GM18520 (cell line): Measurements from ENCODE around the gene CELSR2.
"Not testable (repeated sequence)": the region's sequence is repeated elsewhere in the genome, so short reads cannot be mapped to it uniquely, and the experiment has no call there.

Source experiments
- ATAC-seq: cut with Tn5 transposase; IDR thresholded peaks from one replicate; pipeline ENCODE4 v1.9.1; 2021; ENCODE audit not compliant: unreplicated experiment

Gene CELSR2, protein sequence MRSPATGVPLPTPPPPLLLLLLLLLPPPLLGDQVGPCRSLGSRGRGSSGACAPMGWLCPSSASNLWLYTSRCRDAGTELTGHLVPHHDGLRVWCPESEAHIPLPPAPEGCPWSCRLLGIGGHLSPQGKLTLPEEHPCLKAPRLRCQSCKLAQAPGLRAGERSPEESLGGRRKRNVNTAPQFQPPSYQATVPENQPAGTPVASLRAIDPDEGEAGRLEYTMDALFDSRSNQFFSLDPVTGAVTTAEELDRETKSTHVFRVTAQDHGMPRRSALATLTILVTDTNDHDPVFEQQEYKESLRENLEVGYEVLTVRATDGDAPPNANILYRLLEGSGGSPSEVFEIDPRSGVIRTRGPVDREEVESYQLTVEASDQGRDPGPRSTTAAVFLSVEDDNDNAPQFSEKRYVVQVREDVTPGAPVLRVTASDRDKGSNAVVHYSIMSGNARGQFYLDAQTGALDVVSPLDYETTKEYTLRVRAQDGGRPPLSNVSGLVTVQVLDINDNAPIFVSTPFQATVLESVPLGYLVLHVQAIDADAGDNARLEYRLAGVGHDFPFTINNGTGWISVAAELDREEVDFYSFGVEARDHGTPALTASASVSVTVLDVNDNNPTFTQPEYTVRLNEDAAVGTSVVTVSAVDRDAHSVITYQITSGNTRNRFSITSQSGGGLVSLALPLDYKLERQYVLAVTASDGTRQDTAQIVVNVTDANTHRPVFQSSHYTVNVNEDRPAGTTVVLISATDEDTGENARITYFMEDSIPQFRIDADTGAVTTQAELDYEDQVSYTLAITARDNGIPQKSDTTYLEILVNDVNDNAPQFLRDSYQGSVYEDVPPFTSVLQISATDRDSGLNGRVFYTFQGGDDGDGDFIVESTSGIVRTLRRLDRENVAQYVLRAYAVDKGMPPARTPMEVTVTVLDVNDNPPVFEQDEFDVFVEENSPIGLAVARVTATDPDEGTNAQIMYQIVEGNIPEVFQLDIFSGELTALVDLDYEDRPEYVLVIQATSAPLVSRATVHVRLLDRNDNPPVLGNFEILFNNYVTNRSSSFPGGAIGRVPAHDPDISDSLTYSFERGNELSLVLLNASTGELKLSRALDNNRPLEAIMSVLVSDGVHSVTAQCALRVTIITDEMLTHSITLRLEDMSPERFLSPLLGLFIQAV (N-terminal part only)

DNA sequence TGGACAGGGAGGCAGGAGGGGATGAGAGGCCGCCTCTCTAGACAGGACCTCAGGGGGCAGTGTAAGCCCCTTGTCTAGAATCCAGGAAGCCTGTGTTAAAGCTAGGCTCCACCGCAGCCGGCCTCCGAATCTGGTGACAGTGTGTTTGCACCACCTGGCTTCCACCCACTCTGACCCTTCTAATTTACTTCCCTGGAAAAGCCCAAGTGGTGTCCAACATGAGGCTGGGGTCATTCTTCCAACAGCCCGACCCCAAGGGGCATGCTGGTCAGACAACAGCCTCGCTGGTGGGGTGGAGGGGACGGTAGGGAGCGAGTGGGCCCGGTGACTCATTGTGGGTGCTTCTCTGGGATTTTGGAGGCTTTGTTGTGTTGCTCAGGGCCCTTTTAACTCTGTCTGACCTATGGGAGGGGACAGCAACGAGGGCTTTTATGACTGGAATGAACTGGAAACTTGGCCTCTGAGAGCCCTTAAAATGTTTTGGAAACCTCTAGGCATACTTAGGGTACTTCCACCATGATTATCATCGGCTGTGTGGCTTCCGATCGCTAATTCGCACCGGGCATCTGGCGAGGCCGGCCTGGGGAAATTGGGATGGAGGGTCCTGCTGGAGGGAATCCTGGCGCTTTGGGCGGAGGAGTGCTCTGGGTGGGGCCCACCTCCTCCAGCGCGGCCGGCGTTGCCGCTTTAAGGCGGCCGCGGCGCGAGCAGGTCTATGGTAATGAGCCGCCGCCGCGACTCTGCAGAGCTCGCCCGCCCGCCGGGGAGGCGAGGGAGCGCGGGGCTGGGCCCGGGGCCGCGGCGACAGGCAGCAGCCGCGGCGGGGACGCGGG lies at the start of gene CELSR2:
Gene CELSR2, plus strand, starts transcription at position 743 of the 833 bp plus-strand sequence. CDS start 541 bp downstream, outside the sequence.
- peak; percentile 58 for ATAC-seq

DNA sequence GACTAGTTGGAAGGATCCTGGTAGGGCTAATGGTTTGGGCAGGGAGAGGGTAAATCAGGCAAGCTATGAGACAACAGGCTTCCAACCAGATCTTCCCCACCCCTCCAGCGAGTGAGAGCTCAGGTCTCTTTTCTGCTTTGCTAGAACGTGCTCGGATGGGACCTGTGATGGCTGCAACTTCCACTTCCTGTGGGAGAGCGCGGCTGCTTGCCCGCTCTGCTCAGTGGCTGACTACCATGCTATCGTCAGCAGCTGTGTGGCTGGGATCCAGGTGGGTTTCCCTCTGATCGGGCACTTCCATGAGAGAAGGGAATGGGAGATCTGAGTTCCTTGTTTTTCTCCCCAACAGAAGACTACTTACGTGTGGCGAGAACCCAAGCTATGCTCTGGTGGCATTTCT lies 49.6 kb upstream of the CELSR2 start:
- no peak for ATAC-seq

DNA sequence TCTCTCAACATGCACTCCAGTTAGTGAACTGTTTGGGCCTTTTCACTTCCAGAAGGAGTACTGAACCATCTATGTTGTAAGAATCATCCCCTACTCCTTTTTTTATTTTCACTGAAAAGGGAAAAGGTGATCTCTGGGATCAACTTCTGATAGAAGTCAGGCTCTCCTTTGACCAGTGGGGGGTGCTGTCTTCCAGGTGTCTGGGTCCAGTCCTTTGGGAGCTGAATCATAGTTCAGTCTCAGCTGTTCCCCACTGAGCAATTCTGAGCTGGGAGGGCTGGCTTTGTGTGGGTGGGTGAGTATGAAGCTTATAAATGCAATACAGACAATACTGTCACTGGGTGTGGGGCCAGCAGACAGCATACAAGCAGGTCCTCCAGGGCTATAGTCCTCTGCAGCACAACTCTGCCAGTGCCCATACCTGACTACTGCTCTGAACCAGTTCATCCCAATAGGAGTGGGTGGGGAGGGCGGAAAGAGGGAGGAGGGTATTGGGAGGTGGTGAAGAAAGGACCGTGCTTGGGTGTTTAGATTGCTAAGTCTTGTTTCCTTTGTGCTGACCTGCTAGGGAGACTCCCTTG lies 48.1 kb upstream of the CELSR2 start:
- no peak for ATAC-seq

DNA sequence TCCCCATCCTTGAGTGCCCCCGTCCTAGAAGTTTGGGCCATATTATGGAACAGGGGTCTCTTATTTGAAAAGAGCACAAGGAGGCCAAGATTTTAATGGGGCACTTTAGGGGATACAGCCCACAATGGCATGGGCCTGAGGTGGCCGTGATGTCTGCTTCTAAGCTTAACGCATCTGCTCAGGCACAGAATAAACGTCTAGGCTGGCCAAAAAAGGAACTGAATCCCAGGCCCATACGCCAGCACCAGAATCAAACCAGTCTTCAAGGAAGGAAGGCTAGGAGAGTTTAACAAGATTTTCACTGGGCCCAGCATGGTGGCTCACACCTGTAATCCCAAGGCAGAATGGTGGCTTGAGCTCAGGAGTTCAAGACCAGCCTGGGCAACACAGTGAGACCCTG lies 44.9 kb upstream of the CELSR2 start:
- no peak for ATAC-seq

DNA sequence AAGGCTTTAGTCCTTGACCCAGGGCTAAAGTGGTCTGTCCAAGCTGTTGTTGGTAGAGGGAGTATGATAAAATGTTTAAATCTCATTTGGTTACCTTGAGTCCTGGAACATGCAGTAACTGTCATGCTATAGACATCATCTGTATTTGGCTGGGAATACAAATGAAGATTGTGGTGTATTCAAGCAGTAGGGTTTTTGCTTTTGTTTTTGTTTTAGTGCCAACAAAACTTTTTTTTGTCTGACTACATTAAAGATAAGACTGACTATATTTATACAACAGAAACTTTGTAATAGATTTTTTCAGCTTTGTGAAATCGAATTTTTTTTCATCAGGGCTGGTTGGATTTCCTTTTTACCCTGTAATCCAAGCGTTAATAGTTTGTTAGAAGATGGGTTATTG lies 43.0 kb upstream of the CELSR2 start:
- no peak for ATAC-seq

DNA sequence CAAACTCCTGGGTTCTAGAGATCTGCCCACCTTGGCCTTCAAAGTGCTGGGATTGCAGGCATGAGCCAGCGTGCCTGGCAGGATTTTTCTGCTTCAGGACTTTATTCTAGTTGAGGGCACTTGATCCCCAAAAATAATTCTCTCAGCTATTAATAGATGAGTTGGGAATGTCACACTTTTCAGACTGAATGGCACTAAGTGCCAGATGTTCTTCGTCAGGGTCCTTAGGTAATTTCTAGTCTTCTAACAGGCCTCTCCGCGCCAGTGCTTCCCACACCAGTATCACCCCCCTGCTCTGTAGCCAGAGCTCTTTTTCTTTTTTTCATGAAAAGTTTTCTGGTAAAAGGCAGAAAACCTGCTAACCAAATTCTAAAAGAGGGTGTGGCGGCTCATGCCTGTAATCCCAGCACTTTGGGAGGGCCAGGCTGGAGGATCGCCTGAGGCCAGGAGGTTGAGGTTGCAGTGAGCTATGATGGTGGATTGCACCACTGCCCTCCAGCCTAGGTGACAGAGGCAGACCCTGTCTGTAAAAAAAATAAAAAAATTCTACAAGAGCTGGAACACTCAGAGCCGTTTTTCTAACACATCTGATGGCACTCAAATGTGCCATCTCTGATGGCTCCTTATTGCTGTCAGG lies 41.8 kb upstream of the CELSR2 start:
- no peak for ATAC-seq

DNA sequence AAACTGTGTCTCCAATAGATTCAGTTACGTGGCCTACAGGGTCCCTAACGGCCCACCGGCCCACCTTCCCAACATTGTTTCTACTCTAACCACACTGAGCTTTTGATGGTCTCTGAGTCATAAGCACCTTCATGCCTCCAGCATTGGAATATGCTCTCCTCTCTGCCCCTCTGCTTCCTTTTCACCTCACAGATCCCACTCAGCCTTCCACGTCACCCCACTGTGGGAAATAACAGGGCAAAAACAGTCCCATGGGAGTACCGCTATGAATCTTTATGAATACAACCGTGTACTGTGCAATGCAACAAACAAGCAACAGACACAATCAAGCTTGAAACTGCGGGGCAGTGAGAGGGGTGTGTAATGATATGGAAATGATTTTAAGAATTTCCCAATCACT lies 40.9 kb upstream of the CELSR2 start:
- ATAC-seq = no peak

DNA sequence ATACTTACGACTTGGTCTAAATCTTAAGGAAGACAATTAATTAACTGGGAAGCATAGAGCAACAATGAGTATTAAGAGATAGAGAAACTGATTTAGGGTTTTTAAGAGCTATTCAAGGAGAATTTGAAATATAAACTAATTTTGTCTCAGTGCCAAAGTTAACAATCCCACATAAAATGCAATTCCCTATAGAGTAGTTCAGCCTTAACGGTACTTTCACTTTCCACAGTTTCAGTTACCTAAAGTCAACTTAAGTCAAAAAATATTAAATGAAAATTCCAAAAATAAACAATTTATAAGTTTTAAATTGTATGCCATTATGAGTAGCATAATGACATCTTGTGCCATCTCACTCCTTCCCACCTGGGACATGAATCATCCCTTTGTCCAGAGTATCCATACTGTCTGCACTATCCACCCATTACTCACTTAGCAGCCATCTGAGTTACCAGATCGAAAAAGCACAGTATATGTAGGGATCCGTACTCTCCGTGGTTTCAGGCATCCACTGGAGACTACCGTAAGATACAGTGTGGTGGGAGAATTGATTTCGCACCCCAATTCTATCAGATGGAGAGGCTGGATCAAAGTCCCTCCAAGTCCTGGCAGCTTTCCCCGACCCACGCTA lies 40.4 kb upstream of the CELSR2 start:
- ATAC-seq = no peak

DNA sequence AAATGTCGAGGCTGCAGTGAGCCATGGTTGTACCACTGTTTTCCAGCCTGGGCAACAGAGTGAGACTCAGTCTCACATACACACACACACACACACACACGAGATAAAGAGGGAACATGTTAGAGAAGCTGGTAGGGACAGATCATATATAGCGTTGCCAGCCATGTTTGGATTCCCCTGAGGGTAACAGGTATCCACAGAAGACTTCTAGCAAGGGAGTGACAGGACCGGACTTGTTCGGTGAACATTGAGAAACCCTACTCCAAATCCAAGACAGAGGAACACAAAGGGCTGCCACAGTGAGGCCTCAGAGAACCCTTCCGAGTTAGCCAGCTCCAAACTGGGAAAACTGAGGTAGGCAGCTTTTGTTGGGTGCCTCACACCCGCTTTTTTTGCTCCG lies 39.3 kb upstream of the CELSR2 start:
- ATAC-seq = no peak

DNA sequence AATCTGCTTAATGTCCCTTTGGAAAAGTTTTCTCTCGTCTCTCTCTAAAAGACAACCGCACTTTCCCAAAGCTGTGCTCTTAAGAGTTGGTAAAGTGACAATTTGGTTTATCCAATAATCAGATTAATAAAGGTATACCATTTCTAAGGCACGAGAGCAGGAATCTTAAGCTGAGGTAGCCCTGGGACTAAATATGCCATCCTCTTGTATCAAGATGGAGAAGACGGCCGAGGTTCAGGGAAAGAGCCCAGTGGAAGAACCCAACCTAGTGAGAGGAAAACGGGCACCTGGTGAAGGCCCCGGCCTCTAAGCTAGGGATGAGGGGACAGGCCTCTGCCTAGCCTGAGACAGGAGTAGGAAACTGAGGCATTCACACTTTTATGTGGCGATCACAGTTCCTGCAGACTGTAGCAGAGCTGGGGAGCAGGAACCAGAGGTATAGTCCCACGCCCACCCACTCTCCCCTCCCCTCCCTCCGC lies 36.0 kb upstream of the CELSR2 start:
- no peak for ATAC-seq

DNA sequence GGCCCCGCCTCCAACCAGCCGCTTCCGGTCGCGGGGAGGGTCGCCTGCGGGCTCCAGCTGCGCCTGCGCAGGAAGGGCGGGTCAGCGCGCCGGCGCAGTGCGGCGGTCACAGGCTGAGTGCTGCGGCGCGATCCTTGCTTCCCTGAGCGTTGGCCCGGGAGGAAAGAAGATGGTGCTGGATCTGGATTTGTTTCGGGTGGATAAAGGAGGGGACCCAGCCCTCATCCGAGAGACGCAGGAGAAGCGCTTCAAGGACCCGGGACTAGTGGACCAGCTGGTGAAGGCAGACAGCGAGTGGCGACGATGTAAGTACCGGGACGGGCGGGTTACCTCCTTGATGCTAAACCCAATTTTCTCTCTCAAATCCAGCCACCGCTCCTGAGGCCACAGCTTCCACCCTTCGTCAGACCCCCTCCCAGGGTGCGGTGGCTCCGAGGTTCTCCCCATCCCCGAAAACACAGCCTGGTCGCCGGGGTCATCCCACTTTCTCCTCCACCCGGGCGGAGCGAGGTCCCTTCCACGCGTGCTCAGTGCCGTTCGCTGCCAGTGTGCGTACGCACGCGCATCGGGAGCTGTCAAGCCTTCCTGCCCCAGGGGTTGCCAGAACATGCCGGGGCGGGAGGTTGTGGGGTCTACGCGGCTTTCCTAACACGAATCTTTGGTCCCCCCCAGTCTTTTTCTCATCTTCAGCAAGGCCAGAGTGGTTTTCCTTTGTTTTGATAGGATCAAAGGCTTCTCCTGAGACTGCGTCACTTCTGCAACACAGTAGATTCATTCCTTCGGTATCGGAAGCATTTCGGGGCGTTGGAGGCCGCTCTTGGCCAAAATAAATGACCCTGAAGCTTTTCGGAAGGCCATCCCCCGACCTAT lies 35.3 kb upstream of the CELSR2 start, which contains the start of gene SARS1:
Gene SARS1, plus strand, starts transcription at position 95 of the 870 bp plus-strand sequence. Its CDS starts 75 bp downstream, at position 170.
- peak; percentile 74 for ATAC-seq

DNA sequence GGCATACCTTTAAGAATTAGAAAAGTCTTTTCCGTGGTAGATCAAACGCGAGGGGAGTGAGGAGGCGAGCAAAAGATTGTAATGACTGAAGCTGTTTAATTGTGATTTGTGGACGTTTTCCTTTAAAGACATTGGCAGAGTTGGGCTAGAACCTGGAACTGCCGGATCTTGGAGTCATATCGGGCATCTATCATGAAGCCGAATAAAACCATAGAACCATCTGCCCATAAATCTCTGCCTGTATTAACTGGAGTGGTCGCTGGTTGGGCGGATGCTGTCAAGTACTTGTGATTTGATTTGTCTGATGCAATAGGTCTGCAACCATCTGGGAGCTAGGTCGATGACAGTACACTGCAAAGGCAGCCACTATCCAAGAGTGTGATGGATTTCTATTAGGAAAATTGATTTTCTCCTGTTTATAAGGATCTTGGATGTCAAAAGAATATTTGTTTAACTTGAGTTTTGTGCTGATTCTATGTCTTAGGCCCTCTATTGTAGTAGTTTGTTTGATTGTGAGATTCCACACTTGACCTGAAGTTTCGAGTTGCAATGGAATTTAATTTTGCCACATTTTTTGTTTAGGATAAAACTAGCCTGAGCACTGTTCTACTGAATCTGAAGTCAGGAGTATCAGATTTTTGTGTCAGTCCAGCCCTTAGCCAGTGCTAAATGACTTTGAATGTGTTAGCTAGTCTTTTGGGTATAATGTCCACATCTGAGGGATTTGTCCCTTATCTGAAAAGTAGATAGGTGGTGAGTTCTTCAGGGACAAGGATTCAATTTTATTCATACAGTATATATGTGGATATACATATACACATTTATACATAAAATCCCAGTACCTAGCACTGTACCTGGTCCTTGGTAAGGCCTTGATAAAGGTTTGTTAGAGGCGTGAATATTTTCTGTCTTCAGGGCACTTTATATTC lies 34.4 kb upstream of the CELSR2 start:
- no peak for ATAC-seq

DNA sequence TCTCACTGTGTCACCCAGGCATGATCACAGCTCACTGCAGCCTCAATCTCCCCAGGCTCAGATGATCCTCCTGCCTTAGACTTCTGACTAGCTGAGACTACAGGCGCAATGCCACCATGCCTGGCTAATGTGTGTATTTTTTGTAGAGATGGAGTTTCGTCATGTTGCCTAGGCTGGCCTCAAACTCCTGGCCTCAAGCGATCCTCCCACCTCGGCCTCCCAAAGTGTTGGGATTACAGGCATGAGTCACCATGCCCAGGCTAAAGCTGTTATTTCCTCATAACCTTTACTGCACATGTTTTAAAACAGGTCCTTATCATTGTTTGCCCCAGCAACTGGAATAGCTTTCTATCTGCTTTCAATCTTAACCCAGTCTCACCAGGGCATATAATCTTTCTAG lies 32.7 kb upstream of the CELSR2 start:
- ATAC-seq = no peak

DNA sequence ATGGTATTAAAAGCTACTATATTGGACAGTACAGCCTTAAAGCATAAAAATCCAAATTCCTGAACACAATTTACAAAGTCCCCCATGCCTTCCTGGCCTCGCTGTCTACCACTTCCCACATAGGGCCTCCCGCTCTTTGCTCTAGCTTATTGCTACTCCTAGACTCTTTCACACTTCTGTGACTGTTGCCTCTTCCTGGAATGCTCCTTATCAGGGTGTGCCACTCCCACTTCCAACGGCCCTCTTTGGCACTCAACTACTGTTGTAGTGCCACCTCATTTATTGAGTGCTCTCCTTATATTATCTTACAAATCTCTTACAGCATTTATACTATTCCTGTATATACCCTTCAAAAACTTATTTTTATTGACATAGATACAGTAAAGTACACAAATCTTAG lies 30.8 kb upstream of the CELSR2 start:
- no peak for ATAC-seq

DNA sequence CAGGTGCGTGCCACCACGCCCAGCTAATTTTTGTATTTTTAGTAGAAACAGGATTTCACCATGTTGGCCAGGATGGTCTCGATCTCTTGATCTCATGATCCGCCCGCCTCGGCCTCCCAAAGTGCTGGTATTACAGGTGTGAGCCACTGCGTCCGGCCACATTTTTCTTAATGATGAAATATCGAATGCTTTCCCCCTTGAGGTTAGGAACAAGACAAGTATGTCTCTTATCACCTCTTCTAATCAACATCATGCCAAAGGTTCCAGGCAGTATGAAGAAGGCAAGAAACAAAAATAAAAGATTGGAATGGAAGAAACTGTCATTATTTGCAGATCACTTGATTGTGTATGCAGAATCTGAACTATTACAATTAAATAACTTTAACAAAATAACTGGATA lies 28.1 kb upstream of the CELSR2 start:
- ATAC-seq = not testable (repeated sequence)

DNA sequence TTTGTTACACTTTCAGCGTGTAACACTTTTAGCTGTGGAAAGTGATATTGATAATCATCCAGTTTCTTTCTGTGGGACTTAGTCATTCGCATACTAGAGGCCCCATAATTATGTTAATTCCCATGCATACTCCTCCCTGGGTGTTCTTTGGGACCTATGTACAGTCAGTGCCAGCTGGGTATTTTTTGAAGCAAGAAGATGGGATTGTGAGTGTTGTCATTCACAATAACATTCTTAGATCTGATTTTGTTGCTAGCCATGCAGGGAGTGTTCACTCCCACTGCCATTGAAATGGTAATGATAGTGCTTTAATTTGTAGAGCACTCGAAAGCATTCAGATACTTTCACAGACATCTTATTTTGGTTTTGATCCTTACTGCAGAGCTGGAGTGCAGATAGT lies 24.0 kb upstream of the CELSR2 start:
- no peak for ATAC-seq
